Stimulated activated effector memory CD8-positive, alpha-beta T cell treated with anti-CD3 and anti-CD28 coated beads, Interleukin-12 subunit alpha, Interleukin-12 subunit beta, amount 100 ng/mL, for 72 hours (primary cell): Measurements from ENCODE around the gene RNF141.

Experiments used
- ATAC-seq: fragments of 150-1000 bp; cut with Tn5 transposase; 2 replicates; pipeline ENCODE4 v1.10.0; 2021
- DNase-seq, 2 donors: peaks; one replicate each; pipeline ENCODE4 v3.0.0; 2021 to 2022; ENCODE audit warnings: low spot score in 2 of 2
- H3K27ac Mint-ChIP-seq: one replicate; pipeline ENCODE4 v1.8.0; 2022; ENCODE audit warnings: mild to moderate bottlenecking, mixed read lengths
- H3K36me3 Mint-ChIP-seq: one replicate; pipeline ENCODE4 v1.8.0; 2022; ENCODE audit warnings: mild to moderate bottlenecking, mixed read lengths
- H3K4me1 Mint-ChIP-seq: one replicate; pipeline ENCODE4 v1.8.0; 2022; ENCODE audit warnings: mixed read lengths
- H3K4me3 Mint-ChIP-seq: one replicate; pipeline ENCODE4 v1.8.0; 2022; ENCODE audit warnings: mild to moderate bottlenecking, mixed read lengths
- H3K9me3 Mint-ChIP-seq: one replicate; pipeline ENCODE4 v1.8.0; 2022; ENCODE audit warnings: mixed read lengths

The RNF141 gene

DNA sequence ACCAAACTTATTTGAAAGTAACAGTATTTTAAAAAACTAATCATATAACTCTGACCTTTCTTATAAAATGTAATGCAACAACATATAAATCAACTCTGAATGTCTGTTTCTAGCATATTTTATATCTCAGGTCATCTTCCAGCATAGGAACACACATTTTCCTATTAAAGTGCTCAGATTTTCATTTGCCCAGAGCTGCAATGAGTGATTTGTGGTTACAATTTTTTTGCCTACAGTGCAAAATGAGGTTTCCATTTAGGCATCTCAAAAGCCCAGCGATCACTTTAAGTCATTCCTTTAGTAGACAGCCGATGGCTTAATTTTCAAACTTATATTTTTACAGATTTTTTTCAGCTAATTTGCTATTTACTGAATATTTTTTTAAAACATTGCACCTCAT, 26.5 kb upstream of the RNF141 start:
- no peaks in the 10 kb centered on the region for H3K4me1 Mint-ChIP-seq
- ATAC-seq: no peak
- H3K27ac Mint-ChIP-seq: no peak overlapping the region
- no peaks in the 10 kb centered on the region for H3K36me3 Mint-ChIP-seq
- H3K4me3 Mint-ChIP-seq: no peak overlapping the region
- no peak for DNase-seq
- H3K9me3 Mint-ChIP-seq: no peaks in the 10 kb centered on the region

DNA sequence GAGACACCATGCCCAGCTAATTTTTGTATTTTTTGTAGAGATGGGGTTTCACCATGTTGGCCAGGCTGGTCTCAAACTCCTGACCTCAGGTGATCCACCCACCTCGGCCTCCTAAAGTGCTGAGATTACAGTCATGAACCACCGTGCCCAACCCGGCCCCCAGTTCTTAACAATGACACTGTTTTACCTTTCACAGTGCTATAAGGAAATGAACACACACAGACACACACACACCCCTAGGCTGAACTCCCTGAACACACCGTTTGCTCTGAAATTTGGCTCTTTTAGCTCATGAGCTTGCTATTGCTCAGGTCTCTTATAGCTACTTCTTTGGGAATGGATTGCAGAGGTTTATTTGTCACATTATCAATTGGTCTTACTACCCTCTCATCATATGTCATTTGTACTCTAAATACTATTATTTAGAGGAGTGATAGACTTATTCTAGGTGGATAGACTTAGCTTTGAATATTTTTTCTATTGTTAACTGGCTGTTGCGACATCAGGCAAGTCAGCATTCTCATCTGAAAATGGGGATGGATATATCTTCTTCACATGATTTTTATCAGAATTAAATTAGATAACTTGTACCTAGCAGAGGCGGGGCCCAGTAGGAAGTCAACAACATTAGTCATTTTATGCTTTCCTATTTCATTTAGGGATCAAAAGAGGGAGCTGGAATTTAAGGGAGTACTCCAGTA, 25.4 kb upstream of the RNF141 start:
- no peak for ATAC-seq
- Mint-ChIP-seq H3K27ac (no peak overlapping the region), H3K4me3 (no peak overlapping the region), H3K36me3 (no peaks in the 10 kb centered on the region), H3K4me1 (no peaks in the 10 kb centered on the region), H3K9me3 (no peaks in the 10 kb centered on the region)
- no peak for DNase-seq

DNA sequence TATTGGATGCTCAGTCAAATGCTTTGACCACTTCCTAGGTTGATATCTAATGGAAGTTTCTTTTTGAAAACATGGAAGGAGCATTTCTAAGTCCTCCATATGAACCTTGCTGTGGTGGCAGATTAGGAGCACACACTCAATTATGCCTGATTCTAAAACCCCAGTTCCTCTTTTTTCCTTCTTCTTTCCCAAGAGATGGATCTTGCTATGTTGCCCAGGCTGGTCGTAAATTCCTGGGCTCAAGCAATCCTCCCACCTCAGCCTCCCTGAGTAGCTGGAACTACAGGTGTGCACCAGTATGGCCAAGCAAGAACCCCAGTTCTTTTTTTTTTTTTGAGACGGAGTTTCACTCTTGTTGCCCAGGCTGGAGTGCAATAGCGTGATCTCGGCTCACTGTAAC, 24.5 kb upstream of the RNF141 start:
- H3K4me1 Mint-ChIP-seq: no peaks in the 10 kb centered on the region
- H3K36me3 Mint-ChIP-seq: no peaks in the 10 kb centered on the region
- ATAC-seq (no peak), DNase-seq (no peak)
- H3K27ac Mint-ChIP-seq: no peak overlapping the region
- no peaks in the 10 kb centered on the region for H3K9me3 Mint-ChIP-seq
- H3K4me3 Mint-ChIP-seq: no peak overlapping the region

DNA sequence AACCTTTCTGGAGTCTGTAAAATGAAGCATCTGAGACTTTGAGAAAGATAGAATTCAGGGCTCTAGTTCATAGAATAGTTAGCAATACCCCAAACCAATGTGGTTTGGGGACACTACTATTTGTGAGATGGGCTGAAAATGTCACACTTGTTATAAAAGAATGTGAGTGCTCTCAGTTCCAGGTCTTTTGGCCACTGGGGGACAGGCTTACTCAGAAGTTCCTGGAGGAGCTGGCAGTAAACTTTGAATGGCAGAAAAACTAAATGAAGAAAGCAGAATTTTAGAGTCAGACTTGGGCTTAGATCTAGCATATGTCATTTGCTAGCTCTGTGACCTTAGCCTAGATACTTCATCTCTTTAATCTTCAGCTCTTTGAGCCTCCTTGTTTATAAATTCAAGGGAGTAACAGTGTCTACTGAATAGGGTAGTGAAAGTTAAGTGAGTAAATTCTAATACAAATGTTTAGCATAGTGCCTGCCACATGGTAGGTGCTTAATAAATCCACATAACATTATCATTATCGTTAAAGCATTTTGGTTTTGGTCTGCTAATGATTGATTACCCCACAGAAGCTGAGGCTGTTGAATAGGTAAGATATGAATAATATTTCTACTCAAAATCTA, 23.8 kb upstream of the RNF141 start:
- Mint-ChIP-seq H3K27ac (no peak overlapping the region), H3K36me3 (no peaks in the 10 kb centered on the region), H3K4me1 (no peaks in the 10 kb centered on the region), H3K4me3 (no peak overlapping the region), H3K9me3 (no peaks in the 10 kb centered on the region)
- DNase-seq: no peak
- ATAC-seq: no peak

DNA sequence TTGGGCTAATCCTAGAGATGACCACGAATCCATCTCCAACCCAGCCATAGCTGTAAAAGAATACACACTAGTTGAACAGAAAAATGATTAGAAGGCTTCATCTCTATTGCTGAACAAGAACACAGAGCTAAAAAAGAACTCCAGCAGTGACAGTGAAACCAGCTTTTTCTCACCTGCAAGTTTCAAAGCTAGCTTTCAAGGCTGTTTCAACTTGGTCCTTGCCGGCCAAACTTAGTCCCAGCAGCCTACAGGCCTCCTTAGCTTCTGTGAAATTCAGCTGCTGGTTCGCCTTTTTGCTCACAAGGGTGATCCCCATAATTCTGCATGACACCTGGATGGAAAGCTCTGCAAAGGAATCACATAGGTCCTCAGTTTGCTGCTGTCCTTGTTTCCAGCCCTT, 23.0 kb upstream of the RNF141 start:
- H3K4me1 Mint-ChIP-seq: no peaks in the 10 kb centered on the region
- H3K27ac Mint-ChIP-seq: no peak overlapping the region
- no peak for ATAC-seq

DNA sequence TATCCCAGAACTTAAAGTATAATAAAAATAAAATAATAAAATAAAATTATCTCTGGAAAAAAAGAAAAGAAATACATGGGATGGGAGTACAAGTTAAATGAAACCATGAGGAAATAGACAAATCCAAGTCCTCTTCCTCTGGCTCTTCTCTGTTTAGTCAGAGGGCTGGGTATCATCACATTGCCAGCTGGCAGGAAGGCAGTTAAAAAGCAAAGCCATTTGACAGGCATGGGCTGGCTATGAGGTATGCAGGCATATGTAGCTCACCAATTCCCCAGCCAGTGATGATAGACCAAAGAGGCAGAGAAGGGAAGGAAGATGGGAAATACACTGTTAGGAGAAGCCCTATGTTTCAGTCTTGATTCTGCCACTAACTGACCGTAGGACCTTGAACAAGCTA, 21.0 kb upstream of the RNF141 start:
- no peaks in the 10 kb centered on the region for H3K4me1 Mint-ChIP-seq
- ATAC-seq (no peak), DNase-seq (no peak)
- no peaks in the 10 kb centered on the region for H3K36me3 Mint-ChIP-seq
- no peaks in the 10 kb centered on the region for H3K9me3 Mint-ChIP-seq
- no peak overlapping the region for H3K4me3 Mint-ChIP-seq
- no peak overlapping the region for H3K27ac Mint-ChIP-seq

More for the DNA sequence above, 23.0 kb upstream of the RNF141 start:
- Mint-ChIP-seq H3K4me3 (no peak overlapping the region), H3K36me3 (no peaks in the 10 kb centered on the region), H3K9me3 (no peaks in the 10 kb centered on the region)
- DNase-seq: no peak

DNA sequence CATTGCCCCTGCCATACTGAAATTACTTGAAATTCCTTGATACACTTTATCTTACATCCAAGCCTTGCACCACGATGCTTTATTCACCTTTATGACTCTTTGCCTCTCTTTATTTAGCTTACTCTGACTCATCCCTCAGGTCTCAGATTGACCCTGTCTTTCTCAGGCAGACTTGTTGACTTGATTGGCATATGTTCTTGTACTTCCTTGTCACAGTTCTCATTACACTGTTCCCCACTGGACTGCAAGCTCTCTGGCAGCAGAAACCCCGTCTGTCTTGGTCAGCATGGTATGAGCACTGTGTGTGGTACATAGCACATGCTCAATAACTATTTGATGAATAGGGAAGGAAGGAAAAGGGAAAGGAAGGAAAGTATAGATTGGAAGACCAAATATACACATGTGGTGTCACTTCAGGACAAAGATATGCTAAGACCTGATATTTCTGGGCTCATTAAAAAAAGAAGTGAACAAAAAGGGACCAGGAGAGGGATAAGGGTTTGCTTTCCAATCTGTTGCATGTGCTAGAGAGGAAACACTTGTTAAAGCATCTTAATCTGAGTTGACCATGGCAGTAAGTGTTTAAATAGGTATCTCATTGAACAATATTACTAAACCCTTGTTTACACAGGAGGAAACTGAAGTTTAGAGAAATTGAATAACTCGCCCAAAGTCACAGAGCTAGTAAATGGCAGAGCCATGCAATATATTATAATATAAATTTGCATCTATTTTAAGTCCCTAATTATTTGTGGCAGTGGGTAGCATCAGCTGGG, 20.2 kb upstream of the RNF141 start:
- DNase-seq (no peak), ATAC-seq (peak; percentile 39)
- peaks cover 5% of the 10 kb centered on the region for H3K4me1 Mint-ChIP-seq
- no peak overlapping the region for H3K4me3 Mint-ChIP-seq
- H3K27ac Mint-ChIP-seq: no peak overlapping the region
- no peaks in the 10 kb centered on the region for H3K36me3 Mint-ChIP-seq
- H3K9me3 Mint-ChIP-seq: no peaks in the 10 kb centered on the region

DNA sequence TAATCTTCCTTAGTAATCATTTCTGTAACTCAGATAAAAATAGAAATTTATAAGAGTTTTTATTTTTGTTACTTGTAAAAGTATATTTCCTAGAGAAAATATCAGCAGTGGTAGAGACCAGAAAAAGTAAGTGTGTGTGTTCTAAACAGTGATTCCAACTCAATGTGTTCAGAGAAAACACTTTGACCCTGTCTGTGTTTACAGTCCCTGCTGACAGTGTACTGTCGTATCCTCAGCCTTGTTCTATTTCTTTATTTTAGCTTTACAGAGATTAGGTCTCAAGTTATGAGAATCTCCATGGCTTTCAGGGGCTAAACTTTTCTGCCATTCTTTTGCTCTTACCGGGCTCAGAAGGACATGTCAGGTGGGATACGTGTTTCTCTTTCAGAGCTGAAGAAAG, 17.3 kb upstream of the RNF141 start:
- ATAC-seq (no peak), DNase-seq (no peak)
- H3K9me3 Mint-ChIP-seq: no peaks in the 10 kb centered on the region
- no peak overlapping the region for H3K4me3 Mint-ChIP-seq
- H3K4me1 Mint-ChIP-seq: peaks cover 5% of the 10 kb centered on the region
- no peaks in the 10 kb centered on the region for H3K36me3 Mint-ChIP-seq
- H3K27ac Mint-ChIP-seq: no peak overlapping the region

DNA sequence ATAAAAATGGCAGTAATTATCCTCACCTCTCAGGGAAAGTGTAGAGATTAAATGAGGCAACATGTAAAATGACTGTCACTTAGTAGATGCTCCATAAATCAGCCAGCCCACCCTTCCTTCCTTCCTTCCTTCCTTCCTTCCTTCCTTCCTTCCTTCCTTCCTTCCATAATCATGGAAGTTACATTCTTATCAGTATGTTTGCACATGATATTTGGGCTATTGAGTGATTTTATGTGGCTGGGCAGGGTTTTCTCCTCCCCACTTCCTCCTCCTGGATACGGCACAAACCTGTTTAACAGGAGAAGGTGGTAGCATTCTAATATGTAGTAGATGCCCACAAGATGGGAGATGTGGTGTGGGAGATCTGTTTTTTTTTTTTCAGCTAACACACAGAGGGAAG, 15.6 kb upstream of the RNF141 start:
- Mint-ChIP-seq H3K4me3 (no peak overlapping the region), H3K36me3 (no peaks in the 10 kb centered on the region), H3K27ac (no peak overlapping the region), H3K9me3 (no peaks in the 10 kb centered on the region), H3K4me1 (peaks cover 5% of the 10 kb centered on the region)
- ATAC-seq: no peak
- DNase-seq: no peak

DNA sequence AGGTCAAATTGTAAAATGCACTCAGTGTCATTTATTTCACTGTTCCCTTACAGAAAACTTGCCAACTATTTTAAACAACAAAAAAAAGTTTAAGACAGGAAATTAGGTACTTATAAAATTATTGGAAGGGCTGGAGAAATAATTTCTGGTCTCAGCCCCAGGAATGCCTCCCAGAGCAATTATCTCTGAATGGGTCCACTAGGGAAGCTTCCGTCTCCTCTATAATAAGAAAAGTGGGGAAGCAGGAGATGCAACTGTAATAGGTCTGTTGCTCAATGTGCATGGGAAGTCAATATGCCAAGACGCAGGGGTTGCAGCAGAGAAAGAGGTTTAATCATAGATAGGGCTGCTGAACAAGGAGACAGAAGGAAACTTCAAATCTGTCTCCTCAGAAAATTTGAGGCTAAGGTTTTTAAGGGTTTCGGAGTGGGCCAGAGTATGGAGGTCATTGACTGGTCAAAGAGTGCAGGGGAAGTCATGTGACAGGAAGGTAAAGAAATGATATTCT, 10.9 kb upstream of the RNF141 start:
- peaks cover 5% of the 10 kb centered on the region for H3K4me1 Mint-ChIP-seq
- DNase-seq: no peak
- ATAC-seq: no peak
- no peak overlapping the region for H3K4me3 Mint-ChIP-seq
- H3K27ac Mint-ChIP-seq: no peak overlapping the region
- no peaks in the 10 kb centered on the region for H3K9me3 Mint-ChIP-seq
- H3K36me3 Mint-ChIP-seq: no peaks in the 10 kb centered on the region

DNA sequence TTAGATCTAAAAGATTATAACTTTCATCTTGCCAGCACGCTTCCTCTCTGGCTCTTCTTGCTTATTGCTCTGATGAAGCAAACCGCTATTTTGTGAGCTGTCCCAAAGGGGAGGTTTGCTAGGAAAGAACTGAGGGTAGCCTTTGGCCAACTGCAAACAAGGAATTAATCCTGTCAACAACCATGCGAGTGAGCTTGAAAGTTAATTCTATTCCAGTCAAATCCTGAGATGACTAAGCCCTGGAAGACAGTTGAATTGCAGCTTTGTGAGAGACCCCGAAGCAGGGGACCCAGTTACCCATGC, 10.3 kb upstream of the RNF141 start:
- DNase-seq (no peak), ATAC-seq (no peak)
- Mint-ChIP-seq H3K27ac (no peak overlapping the region), H3K36me3 (no peaks in the 10 kb centered on the region), H3K9me3 (no peaks in the 10 kb centered on the region), H3K4me3 (no peak overlapping the region), H3K4me1 (no peaks in the 10 kb centered on the region)

DNA sequence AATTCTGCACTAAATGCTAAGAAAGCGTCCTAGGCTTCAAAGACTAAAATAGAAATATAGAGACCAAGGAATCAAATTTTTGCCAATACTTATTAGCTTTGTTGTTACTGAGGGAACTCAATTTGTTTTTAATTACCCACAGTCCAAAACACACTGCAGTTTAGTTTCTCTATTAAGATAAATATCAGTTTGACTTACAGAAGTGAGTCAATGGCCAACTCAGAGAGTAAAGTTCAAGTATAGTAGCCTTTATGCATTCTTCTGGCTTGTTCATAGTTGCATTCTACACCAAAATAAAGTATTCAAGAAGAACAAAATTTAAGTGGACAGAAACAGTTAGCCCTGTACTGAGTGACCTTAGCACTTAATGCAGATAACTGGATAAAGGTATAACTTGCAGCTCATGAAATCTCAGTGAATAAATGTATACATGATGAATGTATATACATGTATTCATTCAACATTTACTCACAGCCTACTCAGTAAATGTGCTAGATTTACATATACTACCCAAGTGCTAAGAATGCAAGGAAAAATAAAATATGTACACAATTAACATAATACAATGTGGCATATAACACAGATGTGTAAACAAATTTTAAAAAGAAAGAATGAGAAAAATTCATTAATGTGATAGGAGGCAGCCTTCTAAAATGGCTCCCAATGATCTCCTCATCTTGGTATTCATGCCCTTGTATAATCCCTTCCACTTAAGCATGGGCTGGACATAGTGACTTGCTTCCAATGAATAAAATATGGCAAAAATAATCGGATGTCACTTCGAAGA, 9.7 kb upstream of the RNF141 start:
- Mint-ChIP-seq H3K36me3 (no peaks in the 10 kb centered on the region), H3K27ac (no peak overlapping the region), H3K4me1 (no peaks in the 10 kb centered on the region), H3K9me3 (no peaks in the 10 kb centered on the region), H3K4me3 (no peak overlapping the region)
- peak; percentile 42 for ATAC-seq
- DNase-seq: no peak

DNA sequence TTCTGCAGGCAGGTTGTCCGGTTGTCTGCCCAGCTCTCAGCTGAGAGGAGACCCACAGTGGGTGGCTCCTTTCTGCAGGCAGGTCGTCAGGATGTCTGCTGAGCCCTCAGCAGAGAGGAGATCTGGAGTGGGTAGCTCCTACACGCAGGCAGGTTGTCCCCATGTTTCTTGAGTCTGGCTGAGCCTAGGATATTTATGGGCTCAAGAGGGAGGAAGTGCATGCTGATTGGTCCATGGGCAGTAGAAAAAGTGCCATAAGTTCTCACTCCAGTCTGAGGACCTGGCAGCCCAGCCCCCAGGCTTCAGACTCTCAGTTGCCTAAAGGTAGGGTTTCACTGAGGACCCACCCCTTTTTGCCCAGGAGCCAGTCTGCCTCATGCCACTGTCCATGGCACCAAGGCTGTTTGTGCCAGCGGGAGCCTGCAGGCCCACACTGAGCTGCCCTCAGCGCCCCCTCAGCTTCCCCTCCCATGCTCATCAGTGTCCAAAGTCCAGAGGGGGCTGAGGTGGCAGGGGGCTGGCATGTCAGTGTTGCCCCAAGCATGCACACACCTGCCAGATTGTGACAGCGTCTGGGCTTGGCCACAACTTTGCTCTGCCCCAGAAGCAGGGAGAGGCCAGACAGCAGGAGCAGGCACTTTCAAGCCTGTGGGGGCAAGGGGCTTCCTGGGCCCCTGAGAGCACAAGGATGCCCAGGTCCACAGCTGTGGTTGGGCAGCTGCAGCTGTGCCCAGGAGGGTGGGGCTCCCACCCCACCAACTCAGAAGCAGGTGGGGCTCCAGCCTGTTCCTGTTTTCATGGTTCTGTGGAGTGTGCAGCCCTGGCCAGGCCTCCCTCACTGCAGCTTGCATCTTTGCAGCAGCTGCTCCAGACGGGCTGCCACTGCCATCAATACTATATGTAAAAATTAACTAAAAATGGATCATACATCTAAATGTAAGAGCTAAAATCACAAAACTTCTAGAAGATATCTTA, 3.8 kb upstream of the RNF141 start:
- peaks cover 9% of the 10 kb centered on the region for H3K4me1 Mint-ChIP-seq

DNA sequence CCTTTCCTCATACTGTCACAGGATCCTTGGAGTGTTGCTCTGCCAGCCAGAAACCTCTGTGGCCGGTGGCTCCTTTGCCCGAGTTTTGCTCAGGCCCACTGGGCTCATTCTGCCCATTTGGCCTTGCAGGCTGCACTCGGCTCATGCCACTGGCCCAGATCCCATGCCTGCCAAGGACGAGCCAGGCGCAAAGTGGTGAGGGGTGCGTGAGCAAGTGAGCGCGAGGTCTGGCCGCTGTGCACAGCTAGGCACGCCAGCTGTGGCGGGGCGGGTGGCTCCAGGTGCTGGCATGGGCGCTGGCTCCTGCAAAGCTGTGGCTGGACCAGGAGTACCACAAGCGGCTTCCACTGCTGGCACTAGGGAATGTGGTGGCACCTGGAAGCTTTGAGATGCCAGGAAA, 2.8 kb upstream of the RNF141 start:
- Mint-ChIP-seq H3K27ac (no peak overlapping the region), H3K36me3 (no peaks in the 10 kb centered on the region), H3K4me1 (peaks cover 13% of the 10 kb centered on the region), H3K9me3 (no peaks in the 10 kb centered on the region), H3K4me3 (no peak overlapping the region)
- DNase-seq: no peak
- ATAC-seq: no peak

More for the DNA sequence above, 3.8 kb upstream of the RNF141 start:
- Mint-ChIP-seq H3K36me3 (no peaks in the 10 kb centered on the region), H3K4me3 (no peak overlapping the region), H3K9me3 (no peaks in the 10 kb centered on the region), H3K27ac (no peak overlapping the region)
- no peak for ATAC-seq
- DNase-seq: no peak
